Measurements from ENCODE around the gene RNF207.
"Not testable (repeated sequence)": the region's sequence is repeated elsewhere in the genome, so short reads cannot be mapped to it uniquely, and the experiment has no call there.

Gene RNF207

DNA sequence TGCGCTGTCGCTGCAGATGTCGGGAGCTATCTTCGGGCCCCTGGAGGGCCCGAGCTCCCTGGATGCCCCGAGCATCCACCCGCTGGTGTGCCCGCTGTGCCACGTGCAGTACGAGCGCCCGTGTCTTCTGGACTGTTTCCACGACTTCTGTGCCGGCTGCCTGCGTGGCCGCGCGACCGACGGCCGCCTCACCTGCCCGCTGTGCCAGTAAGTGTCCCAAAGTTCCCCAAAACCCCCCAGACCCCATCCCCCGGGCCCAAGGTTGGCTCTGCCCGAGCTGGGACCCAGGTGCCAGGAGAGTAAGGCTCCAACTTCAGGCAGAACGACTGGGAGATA lies 569 bp downstream of the RNF207 start:
- no peak for DNase-seq

DNA sequence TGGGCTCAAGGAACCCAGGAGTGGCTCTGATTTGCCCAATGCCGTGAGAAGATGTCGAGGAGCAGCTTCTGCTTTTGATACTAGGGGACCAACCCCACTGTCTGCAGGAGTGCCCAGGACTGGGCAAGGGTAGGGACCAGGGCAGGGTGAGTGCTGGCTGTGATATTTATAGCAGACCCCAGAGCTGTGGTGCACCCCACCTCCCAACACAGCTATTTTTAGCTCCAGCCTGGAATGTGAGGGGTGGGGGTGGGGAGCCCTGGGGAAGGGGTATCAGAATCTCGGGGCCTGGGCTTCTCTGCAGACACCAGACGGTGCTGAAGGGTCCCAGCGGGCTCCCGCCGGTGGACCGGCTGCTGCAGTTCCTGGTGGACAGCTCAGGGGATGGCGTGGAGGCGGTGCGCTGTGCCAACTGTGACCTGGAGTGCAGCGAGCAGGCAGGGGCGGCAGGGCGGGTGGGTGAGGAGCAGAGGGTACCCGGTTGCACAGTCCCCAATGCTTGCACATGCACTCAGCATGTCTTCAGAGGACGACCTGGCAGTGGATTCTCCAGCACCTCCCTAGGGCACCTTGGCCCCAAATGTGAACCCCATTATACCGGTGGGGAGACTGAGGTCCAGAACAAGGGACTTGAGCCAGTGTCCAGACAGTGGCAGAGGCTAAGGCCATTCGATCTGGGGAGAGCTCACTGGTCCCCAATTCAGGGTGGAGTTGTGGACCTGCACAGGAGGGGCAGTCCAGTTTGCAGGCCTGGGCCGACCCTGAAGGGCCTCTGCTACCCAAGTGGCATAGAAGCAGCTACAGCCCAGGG lies 1.4 kb downstream of the RNF207 start:
- DNase-seq: no peak

- no peak for DNase-seq
These were observed 2.0 kb downstream of the RNF207 start for GRCh38 chr1:6207921-6208320.

DNA sequence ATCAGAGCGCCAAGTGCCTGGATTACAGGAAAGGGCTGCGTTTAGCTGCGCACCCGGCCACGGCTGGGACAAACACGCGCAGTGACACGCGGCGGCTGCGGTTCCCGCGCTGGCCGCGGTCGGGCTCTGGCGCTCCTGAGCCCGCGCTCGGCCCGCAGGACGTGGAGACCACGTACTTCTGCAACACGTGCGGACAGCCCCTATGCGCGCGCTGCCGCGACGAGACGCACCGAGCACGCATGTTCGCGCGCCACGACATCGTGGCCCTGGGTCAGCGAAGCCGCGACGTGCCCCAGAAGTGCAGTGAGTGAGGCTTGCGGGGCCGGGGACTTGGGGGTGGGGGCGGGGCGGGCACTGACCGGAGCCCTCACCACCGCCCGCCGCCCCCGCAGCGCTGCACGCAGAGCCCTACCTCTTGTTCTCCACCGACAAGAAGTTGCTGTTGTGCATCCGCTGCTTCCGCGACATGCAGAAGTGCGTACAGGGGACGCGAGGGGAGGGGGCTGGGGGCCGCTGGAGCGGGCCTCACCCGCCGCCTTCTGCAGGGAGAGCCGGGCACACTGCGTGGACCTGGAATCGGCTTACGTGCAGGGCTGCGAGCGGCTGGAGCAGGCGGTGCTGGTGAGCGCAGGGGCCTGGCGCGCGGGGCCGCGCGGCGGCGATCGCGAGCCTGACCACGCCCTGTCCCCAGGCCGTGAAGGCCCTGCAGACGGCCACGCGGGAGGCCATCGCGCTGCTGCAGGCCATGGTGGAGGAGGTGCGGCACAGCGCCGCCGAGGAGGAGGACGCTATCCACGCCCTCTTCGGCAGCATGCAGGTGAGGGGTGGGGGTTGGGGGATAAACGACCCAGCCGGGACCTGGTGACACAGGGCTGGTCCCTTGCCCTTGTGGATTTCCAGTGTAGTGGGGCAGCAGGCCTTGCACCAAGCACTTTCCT lies 3.1 kb downstream of the RNF207 start:
- no peak for DNase-seq

GRCh38 chr1:6209661-6210580 lies 4.0 kb downstream of the RNF207 start:
- no peak for DNase-seq

DNA sequence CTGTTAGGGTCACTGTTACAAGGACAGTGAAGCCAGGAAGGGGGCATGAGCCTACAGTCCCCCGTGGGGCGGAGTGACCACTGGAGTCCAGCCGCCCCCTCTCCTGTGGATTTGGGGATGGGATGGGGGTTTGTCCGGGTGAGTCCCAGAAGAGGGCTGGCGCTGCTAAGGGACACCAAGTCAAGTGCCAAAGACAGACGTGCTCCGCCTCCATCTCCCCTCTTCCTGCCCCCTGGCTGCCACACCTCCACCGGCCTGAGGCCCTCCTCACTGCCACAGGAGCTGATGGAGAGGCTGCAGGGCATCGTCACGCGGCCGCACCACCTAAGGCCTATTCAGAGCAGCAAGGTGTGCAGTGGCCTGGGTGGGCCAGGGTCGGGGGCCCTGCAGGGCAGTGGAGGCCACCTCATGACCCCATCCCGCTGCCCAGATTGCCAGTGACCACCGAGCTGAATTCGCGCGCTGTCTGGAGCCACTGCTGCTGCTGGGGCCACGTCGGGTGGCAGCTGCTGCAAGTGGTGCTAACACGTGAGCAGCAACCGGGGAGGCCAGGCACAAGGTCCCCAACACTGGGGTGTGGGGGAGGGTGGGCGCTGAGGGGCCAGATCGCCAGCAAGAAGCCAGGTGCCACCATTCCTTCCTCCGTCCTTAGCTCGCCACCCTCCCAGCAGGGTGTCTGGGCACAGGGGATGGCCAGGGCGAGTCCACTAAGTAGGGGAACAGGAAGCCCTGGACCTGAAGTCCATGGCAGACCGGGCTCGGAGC lies 4.9 kb downstream of the RNF207 start:
- DNase-seq: no peak

GRCh38 chr1:6211731-6212130 lies 5.8 kb downstream of the RNF207 start:
- DNase-seq: no peak

GRCh38 chr1:6212193-6212959 lies 6.5 kb downstream of the RNF207 start:
- no peak for DNase-seq

GRCh38 chr1:6218375-6219164 lies 12.7 kb downstream of the RNF207 start:
- DNase-seq: no peak

GRCh38 chr1:6219641-6220040 lies 13.7 kb downstream of the RNF207 start:
- DNase-seq: not testable (repeated sequence)

GRCh38 chr1:6220236-6220635 lies 14.3 kb downstream of the RNF207 start:
- no peak for DNase-seq

- no peak for DNase-seq
These were observed 15.4 kb downstream of the RNF207 start for GRCh38 chr1:6221210-6221784.

DNA sequence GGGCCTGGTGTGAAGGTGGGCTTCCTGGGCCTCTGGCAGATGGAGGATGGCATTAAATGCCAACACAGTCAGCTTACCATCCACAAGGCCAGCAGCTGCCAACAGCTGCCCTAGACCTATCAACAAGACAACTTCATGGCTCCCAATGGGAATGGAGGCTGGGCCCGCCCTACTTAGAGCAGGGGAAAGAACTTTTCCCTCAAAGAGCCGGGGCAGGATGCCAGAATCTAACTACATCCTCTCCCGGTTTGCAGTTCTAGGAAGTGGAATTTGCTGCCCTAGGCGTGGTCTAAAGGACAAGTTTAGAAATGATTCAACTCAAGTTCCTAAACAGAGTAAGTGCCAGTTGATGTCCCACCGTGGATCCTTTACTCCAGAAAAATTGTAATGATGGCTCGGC lies 16.7 kb downstream of the RNF207 start:
- no peak for DNase-seq

DNA sequence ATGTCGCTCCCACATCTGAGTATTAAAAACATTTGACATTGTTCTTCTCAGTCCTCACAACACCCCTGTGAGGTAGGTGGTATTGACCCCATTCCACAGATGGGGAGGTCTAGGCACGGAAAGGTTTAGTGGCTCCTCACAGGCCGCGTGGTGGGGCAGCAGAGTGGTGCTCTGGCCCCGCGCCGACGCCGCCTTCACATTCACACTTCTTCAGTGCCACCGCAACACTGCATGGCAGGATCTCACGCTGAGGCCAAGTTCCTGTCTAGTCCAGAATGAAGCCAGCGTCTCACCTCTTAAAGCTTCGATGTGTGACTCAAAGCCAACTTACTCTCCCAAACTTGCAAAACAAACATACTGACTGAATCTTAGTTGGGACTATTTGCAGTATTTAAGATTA lies 17.7 kb downstream of the RNF207 start:
- no peak for DNase-seq

GRCh38 chr1:6224718-6225117 lies 18.8 kb downstream of the RNF207 start:
- DNase-seq: no peak

DNA sequence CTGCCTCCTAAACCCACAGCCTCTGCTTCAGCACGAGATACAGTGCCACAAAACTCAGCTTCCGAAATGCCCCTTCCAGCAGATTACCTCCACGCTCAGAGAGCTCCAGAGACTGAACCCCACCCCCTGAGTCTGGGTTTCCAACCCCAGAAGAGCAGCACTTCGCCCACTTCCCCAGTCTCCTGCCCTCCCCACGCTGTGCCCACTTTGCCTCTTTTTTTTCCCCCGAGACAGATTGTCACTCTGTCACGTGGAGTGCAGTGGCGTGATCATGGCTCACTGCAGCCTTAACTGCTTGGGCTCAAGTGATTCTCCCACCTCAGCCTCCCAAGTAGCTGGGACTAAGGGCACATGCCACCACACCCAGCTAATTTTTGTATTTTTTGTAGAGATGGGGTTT lies 19.7 kb downstream of the RNF207 start:
- no peak for DNase-seq

DNA sequence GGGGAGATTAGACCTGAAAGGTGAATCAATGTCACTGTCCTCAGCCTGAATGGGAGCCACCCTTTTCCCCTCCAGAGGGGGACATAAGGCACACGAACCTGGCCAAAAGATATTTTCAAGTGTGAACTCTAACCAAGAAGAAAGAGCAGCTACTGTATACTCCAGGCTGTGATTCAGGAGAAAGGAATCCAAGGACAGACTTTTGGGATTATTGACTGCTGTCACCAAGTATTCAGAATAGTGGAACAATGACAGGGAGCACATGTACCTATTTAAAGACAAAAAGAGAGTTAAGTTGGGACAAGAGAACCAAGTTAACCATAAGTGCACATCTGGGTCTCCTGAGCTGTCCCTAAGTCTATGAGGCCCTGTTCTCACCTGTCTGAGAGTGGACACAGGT lies 27.5 kb downstream of the RNF207 start:
- no peak for DNase-seq

DNA sequence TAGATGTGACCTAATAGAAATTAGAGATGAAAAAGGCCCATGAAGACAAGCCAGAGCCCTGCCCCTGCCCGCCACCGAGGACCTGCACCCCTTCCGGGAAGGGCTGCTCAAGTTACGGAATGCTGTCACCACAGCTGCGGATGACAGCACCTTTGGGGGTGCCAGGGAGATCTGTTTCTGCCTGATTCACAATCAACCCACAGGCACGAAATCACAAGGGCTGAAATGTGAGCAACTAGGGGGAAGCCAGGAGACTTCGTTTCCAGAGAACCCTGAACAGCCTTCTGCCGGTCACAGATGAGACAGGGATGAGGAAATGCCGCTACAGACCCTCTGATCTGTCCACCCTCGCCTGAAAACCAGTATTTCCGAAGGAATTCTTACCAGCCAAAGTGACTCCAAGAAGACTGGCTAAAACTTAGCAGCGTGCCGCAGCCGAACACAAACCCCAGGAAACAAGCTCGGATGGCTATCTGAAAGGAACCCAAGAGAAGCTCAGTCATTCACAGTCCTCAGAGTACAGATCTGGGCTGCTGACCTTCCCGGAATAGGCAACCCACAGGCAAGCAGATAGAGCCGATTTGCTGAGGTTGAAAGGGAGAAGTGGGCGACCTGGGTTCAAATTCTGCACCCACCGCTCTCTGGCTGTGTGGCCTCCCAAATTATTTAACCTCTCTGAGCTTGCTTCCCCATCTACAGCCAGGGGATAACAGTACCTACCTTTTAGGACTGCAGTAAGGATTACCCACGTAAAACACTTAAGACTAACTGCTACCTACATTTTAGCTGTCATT lies 28.8 kb downstream of the RNF207 start:
- no peak for DNase-seq

GRCh38 chr1:6235296-6235677 lies 29.4 kb downstream of the RNF207 start:
- DNase-seq: no peak
